Measurements from ENCODE around the gene SNRPA.

GRCh38 chr19:40737102-40737644, 13.8 kb upstream of the SNRPA start:
- no peak for TF ChIP-seq CTCF (conservative IDR thresholded peaks at IDR 0.05 in 1 of 2, IDR thresholded peaks at IDR 0.05 in 1 of 2; ENCODE audit: extremely low read depth in 1 of 2, insufficient read depth in 1 of 2, low read depth in 1 of 2, low read length in 2 of 2)
- TF ChIP-seq EZH2 (IDR thresholded peaks at IDR 0.05; ENCODE audit: borderline replicate concordance, low read length), result no peak

Measured in mammary epithelial cell (primary cell).